Measurements from ENCODE around the gene ZFYVE28.

ZFYVE28 gene

GRCh38 chr4:2290974-2291704 lies 127.3 kb downstream of the ZFYVE28 start:
- TF ChIP-seq CTCF (IDR thresholded peaks at IDR 0.05; ENCODE audit: insufficient read depth, low read depth, low read length, missing control alignments), result no peak
- DNase-seq (ENCODE audit: low read depth), result no peak
- no peak overlapping the region for H3K4me3 ChIP-seq (ENCODE audit: low read length)

DNA sequence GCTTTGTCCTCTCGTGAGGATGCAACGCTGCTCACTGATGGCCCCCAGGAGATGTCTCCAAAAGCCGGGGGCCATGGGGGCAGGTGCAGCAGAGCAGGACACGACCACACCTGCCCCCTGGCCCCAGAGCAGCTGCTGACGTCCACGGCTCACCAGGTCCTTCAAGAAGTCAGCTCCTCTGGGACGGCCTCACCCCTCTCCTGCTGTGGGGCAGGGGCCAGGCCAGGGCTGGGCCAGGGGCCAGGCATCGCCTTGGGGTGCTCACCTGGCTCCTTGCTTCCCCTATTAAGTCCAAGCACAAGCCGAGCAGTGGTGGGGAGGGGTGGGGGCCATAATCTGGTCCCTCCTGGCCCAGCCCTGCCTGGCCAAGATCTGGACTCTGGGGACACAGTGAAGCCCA lies 128.0 kb downstream of the ZFYVE28 start:
- DNase-seq (ENCODE audit: low read depth), result no peak
- TF ChIP-seq CTCF (IDR thresholded peaks at IDR 0.05; ENCODE audit: insufficient read depth, low read depth, low read length, missing control alignments), result no peak
- no peak overlapping the region for H3K4me3 ChIP-seq (ENCODE audit: low read length)

- no peak overlapping the region for H3K4me3 ChIP-seq (ENCODE audit: low read length)
- DNase-seq (ENCODE audit: low read depth), result no peak
- TF ChIP-seq CTCF (IDR thresholded peaks at IDR 0.05; ENCODE audit: insufficient read depth, low read depth, low read length, missing control alignments), result no peak
Measured at GRCh38 chr4:2289955-2290333, 128.5 kb downstream of the ZFYVE28 start.

DNA sequence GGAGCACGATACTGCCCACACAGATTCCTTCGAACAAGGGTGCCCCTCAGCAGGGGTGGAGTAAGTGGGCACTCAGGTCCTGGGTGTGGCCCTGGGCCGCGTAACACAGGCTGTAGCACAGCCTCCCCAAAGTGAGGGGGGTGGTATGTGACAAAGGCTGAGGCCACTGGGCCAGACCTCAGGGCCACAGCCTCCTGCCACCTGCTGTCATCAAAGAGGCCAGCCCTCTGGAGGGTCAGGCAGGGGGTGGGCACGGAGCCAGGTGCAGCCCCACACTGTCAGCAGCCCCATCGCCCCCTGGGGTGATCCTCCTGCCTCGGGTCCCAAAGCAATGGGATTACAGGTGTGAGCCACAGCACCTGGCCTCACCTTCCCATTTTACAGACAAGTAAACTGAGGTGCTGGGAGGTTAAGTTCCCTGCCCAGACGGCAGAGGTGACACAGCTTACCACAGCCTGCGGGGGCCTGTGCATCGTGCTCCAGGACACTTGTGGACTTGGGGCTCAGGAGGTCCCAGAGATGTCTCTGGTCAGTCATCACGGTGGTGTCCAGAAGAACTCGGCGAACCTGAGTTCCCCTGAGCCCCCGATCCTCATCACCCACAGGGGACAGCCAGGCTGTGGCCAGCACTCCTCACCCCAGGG lies 129.0 kb downstream of the ZFYVE28 start:
- no peak for DNase-seq (ENCODE audit: low read depth)
- H3K4me3 ChIP-seq (ENCODE audit: low read length), result no peak overlapping the region
- no peak for TF ChIP-seq CTCF (IDR thresholded peaks at IDR 0.05; ENCODE audit: insufficient read depth, low read depth, low read length, missing control alignments)

GRCh38 chr4:2288051-2288541 lies 130.3 kb downstream of the ZFYVE28 start:
- TF ChIP-seq CTCF (IDR thresholded peaks at IDR 0.05; ENCODE audit: insufficient read depth, low read depth, low read length, missing control alignments), result no peak
- H3K4me3 ChIP-seq (ENCODE audit: low read length), result no peak overlapping the region
- DNase-seq (ENCODE audit: low read depth), result no peak

DNA sequence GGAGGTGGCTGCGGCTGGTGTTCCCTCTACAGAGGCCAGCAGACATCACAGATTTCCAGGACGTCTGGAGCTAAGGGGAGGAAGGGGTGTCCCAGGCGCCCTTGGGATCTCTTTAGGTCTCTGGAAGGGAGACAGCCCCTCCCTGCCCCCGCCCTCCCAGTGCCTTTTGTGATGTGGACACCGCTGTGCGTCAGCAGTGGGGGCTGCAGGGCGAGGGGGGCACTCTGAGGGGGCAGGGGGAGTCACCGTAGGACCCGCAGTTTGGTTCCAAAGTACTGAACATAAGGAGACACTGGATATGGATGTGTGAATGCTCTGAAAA lies 130.9 kb downstream of the ZFYVE28 start:
- no peak overlapping the region for H3K4me3 ChIP-seq (ENCODE audit: low read length)
- no peak for TF ChIP-seq CTCF (IDR thresholded peaks at IDR 0.05; ENCODE audit: insufficient read depth, low read depth, low read length, missing control alignments)
- no peak for DNase-seq (ENCODE audit: low read depth)
